ENCODE measurements around the gene ZNF366.

The ZNF366 gene, protein sequence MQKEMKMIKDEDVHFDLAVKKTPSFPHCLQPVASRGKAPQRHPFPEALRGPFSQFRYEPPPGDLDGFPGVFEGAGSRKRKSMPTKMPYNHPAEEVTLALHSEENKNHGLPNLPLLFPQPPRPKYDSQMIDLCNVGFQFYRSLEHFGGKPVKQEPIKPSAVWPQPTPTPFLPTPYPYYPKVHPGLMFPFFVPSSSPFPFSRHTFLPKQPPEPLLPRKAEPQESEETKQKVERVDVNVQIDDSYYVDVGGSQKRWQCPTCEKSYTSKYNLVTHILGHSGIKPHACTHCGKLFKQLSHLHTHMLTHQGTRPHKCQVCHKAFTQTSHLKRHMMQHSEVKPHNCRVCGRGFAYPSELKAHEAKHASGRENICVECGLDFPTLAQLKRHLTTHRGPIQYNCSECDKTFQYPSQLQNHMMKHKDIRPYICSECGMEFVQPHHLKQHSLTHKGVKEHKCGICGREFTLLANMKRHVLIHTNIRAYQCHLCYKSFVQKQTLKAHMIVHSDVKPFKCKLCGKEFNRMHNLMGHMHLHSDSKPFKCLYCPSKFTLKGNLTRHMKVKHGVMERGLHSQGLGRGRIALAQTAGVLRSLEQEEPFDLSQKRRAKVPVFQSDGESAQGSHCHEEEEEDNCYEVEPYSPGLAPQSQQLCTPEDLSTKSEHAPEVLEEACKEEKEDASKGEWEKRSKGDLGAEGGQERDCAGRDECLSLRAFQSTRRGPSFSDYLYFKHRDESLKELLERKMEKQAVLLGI

GRCh38 chr5:72507231-72507906, at the start of gene ZNF366:
Gene ZNF366, minus strand, starts transcription at chr5:72507410. Its CDS starts 45,914 bp downstream, at chr5:72461496.
- no peak for DNase-seq

GRCh38 chr5:72556351-72557166, 49.3 kb upstream of the ZNF366 start:
- peak; percentile 72 for DNase-seq

DNA sequence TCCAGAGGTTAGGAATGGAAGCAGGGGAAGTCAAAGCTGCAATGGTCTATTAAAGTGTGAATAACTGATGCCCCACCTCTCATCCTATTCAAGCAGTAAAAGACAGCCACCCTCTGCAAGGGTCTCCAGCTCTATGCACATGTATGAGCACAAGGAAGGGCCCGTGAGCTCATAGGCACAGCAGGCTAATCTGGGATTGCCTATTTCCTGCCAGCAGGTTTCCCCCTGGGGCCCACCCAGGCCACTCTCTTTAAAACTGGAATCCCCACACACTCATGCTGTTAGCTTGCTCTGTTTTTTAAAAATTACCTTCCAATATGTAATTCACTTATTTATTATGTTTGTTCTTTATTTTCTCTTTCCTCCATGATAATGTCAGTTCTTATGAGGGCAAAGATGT, 48.7 kb upstream of the ZNF366 start:
- DNase-seq, result no peak

DNA sequence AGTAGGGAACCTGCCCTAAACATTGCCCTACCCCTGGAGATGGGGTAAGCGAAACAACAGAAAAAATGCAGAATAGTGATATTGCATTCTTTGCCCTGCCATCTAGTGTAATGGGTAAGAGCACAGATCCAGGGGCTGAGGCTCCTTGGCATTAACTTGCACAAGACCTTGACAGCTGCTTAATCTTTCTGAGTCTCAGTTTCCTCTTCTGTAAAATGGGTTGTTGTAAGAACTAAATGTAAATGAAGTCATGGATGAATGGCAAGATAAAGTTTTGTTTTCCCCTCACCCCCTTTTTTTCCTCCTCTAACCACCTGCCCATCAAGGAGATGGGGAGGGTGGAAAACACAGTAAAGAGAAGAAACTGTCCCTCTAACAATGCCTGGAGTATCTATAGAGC, 47.7 kb upstream of the ZNF366 start:
- no peak for DNase-seq

DNA sequence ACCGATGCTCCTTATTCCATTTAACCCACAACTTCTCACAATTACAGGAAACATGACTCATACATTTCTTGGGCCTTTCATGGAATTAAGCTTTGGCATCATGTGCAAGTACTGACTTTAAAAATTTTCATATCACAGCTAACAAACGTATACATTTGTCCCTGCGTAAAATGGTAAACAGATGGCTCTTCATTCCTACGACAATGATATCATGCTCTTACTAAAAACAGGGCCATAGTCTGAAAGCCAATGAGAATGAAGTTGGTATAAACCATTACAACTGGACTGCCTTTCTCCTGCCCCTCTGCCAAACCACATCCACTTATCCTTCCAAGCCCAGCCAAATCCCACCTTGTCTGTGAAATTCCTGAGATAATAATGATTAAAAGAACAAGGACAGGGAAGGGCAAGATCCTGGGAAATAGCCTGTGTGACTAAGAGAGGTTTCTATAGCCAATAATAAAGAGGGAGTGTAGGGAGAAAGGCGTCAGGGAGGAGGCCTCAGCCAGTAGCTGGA, 44.9 kb upstream of the ZNF366 start:
- no peak for DNase-seq

DNA sequence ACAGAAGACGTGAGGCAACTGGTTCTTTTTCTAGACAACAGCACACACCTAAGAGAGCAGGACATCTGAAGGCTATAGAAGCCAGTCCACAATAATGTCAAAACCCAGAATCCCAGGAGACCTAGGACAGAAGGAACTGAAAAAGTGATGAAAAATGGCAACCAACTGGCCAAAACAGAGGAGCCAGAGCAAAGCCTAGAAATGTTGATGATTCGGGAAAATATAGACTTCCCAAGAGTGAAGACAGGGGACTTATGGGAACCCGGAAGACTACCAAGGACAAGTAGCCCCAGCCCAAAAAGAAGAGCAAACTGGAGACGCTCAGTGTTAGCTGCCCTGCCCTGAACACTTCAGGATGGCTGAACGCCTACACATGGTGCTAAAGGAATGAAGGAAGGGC, 43.4 kb upstream of the ZNF366 start:
- DNase-seq, result no peak

GRCh38 chr5:72543811-72544210, 36.6 kb upstream of the ZNF366 start:
- no peak for DNase-seq

DNA sequence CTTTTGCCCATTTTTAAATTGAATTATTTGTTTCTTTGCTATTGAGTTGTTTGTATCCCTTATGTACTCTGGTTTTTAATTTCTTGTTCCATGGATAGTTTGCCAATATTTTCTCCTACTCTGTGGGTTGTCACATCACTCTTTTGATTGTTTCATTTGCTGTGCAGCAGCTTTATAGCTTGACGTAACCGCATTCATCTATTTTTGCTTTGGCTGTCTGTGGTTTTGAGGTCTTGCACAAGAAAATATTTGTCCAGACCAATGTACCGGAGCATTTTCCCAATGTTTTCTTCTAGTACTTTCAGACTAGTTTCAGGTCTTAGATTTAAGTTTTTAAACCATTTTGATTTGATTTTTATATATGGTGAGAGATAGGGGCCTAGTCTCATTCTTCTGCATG, 36.2 kb upstream of the ZNF366 start:
- no peak for DNase-seq

DNA sequence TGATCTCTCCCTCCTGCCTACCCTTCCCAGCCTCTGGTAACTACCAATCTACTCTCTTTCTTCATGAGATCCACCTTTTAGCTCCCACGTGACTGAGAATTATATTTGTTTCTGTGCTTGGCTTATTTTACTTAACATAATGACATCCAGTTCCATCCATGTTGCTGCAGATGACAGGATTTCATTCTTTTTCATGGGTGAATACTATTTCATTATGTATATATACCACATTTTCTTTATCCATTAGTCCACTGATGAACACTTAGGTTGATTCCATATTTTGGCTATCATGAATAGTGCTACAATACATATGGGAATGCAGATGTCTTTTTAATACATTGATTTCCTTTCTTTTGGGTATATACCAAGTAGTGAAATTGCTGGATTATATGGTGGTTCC, 35.5 kb upstream of the ZNF366 start:
- DNase-seq, result no peak

- no peak for DNase-seq
Measured at GRCh38 chr5:72541501-72542225, 34.5 kb upstream of the ZNF366 start.

DNA sequence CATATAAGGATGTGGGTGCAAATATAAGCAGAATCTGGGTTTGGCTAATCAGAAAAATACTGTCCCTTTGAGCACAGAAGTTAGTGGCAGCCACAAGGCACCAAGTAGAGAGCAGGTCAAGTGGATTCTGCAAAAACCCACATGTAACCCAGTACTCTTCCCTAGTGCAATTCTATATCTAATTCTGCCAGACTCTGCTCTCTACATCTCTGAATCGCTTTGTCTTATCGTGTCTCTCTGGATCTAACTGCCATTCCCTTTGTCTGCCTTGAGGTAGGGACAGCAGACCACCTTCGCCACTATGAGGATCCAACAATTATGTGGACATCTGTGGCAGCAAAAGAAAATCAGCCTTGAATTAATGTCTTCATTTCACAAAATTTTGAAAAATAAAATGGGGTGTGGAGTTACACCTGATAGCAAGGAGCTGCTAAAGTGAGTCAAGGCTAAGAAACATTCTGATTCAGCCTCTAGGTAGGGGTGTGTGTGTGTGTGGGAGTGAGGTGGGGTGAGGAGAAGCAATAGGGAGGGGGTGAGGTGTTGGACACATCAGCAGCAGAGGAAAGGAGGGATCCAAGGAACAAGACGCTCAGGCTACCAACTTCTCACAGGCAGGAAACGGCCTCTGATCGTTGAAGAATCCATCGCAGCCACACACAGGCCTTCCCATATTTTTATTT, 33.7 kb upstream of the ZNF366 start:
- DNase-seq, result no peak

DNA sequence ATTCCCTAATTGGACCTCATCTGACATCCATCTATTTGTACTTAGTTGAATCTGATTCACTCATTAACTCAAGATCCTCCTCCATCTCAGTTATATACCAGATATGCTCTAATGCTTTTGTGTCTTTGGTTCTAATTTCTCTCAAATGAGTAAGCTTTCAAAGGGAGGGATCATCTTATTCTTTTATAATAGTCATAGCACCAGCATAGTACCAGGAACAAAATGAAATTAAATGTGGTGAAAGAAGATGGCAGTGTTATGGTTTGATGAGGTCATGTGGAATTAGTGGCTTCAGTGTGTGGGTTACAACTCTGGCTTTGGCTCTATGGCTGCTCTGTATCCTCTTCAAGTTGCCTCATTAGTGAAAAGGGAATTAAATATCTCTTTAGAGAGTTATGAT, 32.5 kb upstream of the ZNF366 start:
- DNase-seq, result no peak

GRCh38 chr5:72539038-72539437, 31.8 kb upstream of the ZNF366 start:
- no peak for DNase-seq

DNA sequence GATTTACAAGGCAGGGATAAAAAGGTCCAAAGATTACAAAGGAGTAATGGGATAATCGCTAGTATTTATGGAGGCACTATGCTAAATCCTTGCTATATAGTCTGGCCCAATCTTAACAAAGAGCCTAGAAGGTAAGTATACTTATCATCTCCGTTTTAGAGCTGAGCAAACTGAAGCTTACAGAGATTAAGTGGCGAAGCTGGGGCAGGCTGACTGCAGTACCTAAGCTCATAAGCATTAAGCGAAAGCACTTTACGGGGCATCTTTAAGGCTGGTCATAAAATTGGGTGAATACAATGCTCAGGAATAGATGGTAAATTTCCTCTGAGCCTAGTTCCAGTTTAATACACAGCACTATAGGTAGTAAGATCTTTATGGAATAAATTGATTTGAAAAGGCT, 30.0 kb upstream of the ZNF366 start:
- DNase-seq, result no peak

DNA sequence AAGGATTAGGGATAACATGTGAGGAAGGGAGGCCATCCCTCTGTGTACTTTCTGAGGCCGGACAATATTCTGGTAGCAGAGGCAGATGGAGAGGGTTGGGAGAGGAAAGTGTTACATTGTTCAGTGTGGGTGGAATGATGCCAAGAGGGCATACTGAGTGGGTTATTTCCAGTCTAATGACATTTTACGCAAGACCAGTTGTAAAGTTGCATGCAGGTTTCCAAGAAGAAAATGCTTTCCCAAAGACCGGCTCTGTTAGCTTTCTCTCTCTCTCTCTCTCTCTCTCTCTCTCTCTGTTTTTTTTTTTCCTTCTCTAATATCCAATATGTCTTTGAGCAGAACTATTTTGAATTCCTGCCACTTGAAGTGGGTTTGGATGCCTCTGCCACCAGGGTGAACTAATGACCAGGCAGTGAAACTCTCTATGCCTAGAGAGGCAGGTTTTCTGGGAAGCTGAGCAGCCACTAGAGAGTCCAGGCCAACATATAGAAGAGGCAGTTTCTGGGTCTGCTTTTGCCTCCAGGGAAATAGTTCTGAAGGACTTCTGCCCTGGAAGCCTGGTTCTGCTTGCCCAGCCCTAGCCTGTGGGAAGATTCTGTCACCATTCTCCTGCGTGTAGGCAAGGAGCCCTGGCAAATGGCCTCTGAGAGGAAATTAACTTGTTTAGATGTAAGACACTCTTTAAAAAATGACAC, 24.4 kb upstream of the ZNF366 start:
- DNase-seq, result no peak

- no peak for DNase-seq
Measured at GRCh38 chr5:72530196-72530595, 23.0 kb upstream of the ZNF366 start.

- DNase-seq, result no peak
Measured at GRCh38 chr5:72529383-72529782, 22.2 kb upstream of the ZNF366 start.

GRCh38 chr5:72525816-72526215, 18.6 kb upstream of the ZNF366 start:
- no peak for DNase-seq

- DNase-seq, result no peak
Measured at GRCh38 chr5:72523960-72524582, 16.9 kb upstream of the ZNF366 start.

- no peak for DNase-seq
Measured at GRCh38 chr5:72522607-72523006, 15.4 kb upstream of the ZNF366 start.

Data from activated CD8-positive, alpha-beta memory T cell treated with anti-CD3 and anti-CD28 coated beads, Interleukin-2, amount 50 U/mL, for 48 hours (primary cell).